SU-DHL-6 (cell line): Measurements from ENCODE around the gene ALDH4A1.

Experiments used
- H2AFZ ChIP-seq: fragments of 200-600 bp; sonication (generic); 2 replicates; pipeline ENCODE4 v1.6.1; 2014; ENCODE audit warnings: low read depth, mild to moderate bottlenecking, moderate library complexity, mixed read lengths, antibody characterized with exemption, low read length; ENCODE audit not compliant: severe bottlenecking
- H3F3A ChIP-seq: fragments of 200-600 bp; shearing (Covaris generic); 2 replicates; pipeline ENCODE4 v1.6.0; 2016; ENCODE audit warnings: antibody characterized with exemption, mild to moderate bottlenecking; ENCODE audit not compliant: insufficient read depth
- H3K27ac ChIP-seq: fragments of 200-600 bp; sonication (generic); 2 replicates; pipeline ENCODE4 v1.5.1; 2016; ENCODE audit warnings: low read depth, mild to moderate bottlenecking, low read length, moderate library complexity, mixed read lengths
- H3K27me3 ChIP-seq: fragments of 200-600 bp; sonication (generic), shearing (Covaris generic); 2 replicates; pipeline ENCODE4 v1.6.0; 2014; ENCODE audit warnings: mild to moderate bottlenecking, low read length
- H3K36me3 ChIP-seq: fragments of 200-600 bp; sonication (generic); 2 replicates; pipeline ENCODE4 v1.6.1; 2014; ENCODE audit warnings: mild to moderate bottlenecking, low read length, mixed read lengths
- H3K4me2 ChIP-seq: fragments of 300-600, 200-600 bp; shearing (Covaris generic), sonication (generic); 2 replicates; pipeline ENCODE4 v1.6.0; 2014; ENCODE audit warnings: low read length, low read depth, mild to moderate bottlenecking; ENCODE audit not compliant: poor library complexity, severe bottlenecking
- H3K4me3 ChIP-seq: fragments of 200-600 bp; sonication (generic); 2 replicates; pipeline ENCODE4 v1.5.1; 2014; ENCODE audit warnings: antibody characterized with exemption, low read length, mild to moderate bottlenecking, mixed read lengths; ENCODE audit not compliant: insufficient read depth, poor library complexity, severe bottlenecking
- H3K79me2 ChIP-seq: fragments of 200-600 bp; sonication (generic); 2 replicates; pipeline ENCODE4 v1.6.1; 2014; ENCODE audit warnings: mild to moderate bottlenecking, low read length, moderate library complexity; ENCODE audit not compliant: insufficient read depth
- H3K9ac ChIP-seq: fragments of 200-600 bp; sonication (generic); 2 replicates; pipeline ENCODE4 v1.7.0; 2014; ENCODE audit warnings: mild to moderate bottlenecking, low read length
- H3K9me2 ChIP-seq: fragments of 200-600 bp; sonication (generic); replicated peaks from 2 replicates; pipeline ENCODE4 v1.6.1; 2014; ENCODE audit warnings: low read length; ENCODE audit not compliant: insufficient read depth
- H3K9me3 ChIP-seq: fragments of 200-600 bp; sonication (generic); 2 replicates; pipeline ENCODE4 v1.6.1; 2014; ENCODE audit warnings: low read length, mixed read lengths; ENCODE audit not compliant: insufficient read depth
- H4K20me1 ChIP-seq: fragments of 200-600 bp; sonication (generic); 2 replicates; pipeline ENCODE4 v1.6.1; 2014; ENCODE audit warnings: low read depth, mild to moderate bottlenecking, antibody characterized with exemption, low read length, moderate library complexity, mixed read lengths
- EZH2phosphoT487 ChIP-seq: fragments of 200-600 bp; sonication (generic), shearing (Covaris generic); conservative IDR thresholded peaks from 2 replicates; pipeline ENCODE4 v1.6.1; 2018; ENCODE audit warnings: mild to moderate bottlenecking, antibody characterized with exemption, low read length, moderate library complexity, mixed read lengths
- TF ChIP-seq, protein P1 (sequence below): fragments of 200-600 bp; sonication (generic); IDR thresholded peaks from one replicate; pipeline ENCODE4 v1.5.1; 2017; ENCODE audit warnings: antibody characterized with exemption, mild to moderate bottlenecking, low read length, moderate library complexity; ENCODE audit not compliant: insufficient read depth, poor library complexity, severe bottlenecking

The ALDH4A1 gene

GRCh38 chr1:18875107-18875795 is 27.1 kb downstream of the ALDH4A1 start:
- TF ChIP-seq, protein P1, sequence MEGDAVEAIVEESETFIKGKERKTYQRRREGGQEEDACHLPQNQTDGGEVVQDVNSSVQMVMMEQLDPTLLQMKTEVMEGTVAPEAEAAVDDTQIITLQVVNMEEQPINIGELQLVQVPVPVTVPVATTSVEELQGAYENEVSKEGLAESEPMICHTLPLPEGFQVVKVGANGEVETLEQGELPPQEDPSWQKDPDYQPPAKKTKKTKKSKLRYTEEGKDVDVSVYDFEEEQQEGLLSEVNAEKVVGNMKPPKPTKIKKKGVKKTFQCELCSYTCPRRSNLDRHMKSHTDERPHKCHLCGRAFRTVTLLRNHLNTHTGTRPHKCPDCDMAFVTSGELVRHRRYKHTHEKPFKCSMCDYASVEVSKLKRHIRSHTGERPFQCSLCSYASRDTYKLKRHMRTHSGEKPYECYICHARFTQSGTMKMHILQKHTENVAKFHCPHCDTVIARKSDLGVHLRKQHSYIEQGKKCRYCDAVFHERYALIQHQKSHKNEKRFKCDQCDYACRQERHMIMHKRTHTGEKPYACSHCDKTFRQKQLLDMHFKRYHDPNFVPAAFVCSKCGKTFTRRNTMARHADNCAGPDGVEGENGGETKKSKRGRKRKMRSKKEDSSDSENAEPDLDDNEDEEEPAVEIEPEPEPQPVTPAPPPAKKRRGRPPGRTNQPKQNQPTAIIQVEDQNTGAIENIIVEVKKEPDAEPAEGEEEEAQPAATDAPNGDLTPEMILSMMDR, result peak; percentile 80
- no peak for TF ChIP-seq EZH2phosphoT487
- H3K9me2 ChIP-seq, result no peaks in the 10 kb centered on the region
- no peak overlapping the region for H3K27ac ChIP-seq
- H3K4me3 ChIP-seq, result no peak overlapping the region
- no peak overlapping the region for H3K4me2 ChIP-seq
- no peaks in the 10 kb centered on the region for H3K27me3 ChIP-seq
- no peak overlapping the region for H2AFZ ChIP-seq
- no peaks in the 10 kb centered on the region for H3F3A ChIP-seq
- H3K79me2 ChIP-seq, result no peaks in the 10 kb centered on the region
- no peaks in the 10 kb centered on the region for H3K36me3 ChIP-seq
- H3K9ac ChIP-seq, result no peak overlapping the region
- no peaks in the 10 kb centered on the region for H4K20me1 ChIP-seq
- no peaks in the 10 kb centered on the region for H3K9me3 ChIP-seq

- Histone ChIP-seq H3K4me3 (no peak overlapping the region), H3K36me3 (no peaks in the 10 kb centered on the region), H2AFZ (no peak overlapping the region), H3K9me2 (no peaks in the 10 kb centered on the region), H3F3A (no peaks in the 10 kb centered on the region), H3K79me2 (no peaks in the 10 kb centered on the region), H4K20me1 (no peaks in the 10 kb centered on the region), H3K4me2 (no peak overlapping the region), H3K27me3 (no peaks in the 10 kb centered on the region), H3K27ac (no peak overlapping the region), H3K9me3 (no peaks in the 10 kb centered on the region), H3K9ac (no peak overlapping the region)
- TF ChIP-seq, protein P1, result no peak
- no peak for TF ChIP-seq EZH2phosphoT487
Observed at GRCh38 chr1:18874600-18874999, 27.8 kb downstream of the ALDH4A1 start.

GRCh38 chr1:18874036-18874435 is 28.3 kb downstream of the ALDH4A1 start:
- no peaks in the 10 kb centered on the region for H3K27me3 ChIP-seq
- H3K9me2 ChIP-seq, result no peaks in the 10 kb centered on the region
- H3K27ac ChIP-seq, result no peak overlapping the region
- H3K9ac ChIP-seq, result no peak overlapping the region
- H3K79me2 ChIP-seq, result no peaks in the 10 kb centered on the region
- no peak overlapping the region for H3K4me2 ChIP-seq
- H2AFZ ChIP-seq, result no peak overlapping the region
- H3K9me3 ChIP-seq, result no peaks in the 10 kb centered on the region
- H4K20me1 ChIP-seq, result no peaks in the 10 kb centered on the region
- H3K4me3 ChIP-seq, result no peak overlapping the region
- no peaks in the 10 kb centered on the region for H3K36me3 ChIP-seq
- TF ChIP-seq, protein P1, result no peak
- no peak for TF ChIP-seq EZH2phosphoT487
- H3F3A ChIP-seq, result no peaks in the 10 kb centered on the region
